ENCODE data around the gene CTH. TPM values are rescaled to one million over a fixed set of nuclear protein-coding genes. Genes with fewer than 3 reads are reported as not detected.

The CTH gene
- total and polyA plus RNA-seq, 12 donors: 0.97 to 65.0 (median 5.4) TPM

- no peak for TF ChIP-seq CTCF (IDR thresholded peaks at IDR 0.05)
- no peak for TF ChIP-seq POLR2A (IDR thresholded peaks at IDR 0.05)
- Histone ChIP-seq H3K4me3 (no peak overlapping the region), H3K27me3 (no peaks in the 10 kb centered on the region), H3K36me3 (replicated peaks in 1 of 2) (no peaks in the 10 kb centered on the region), H3K9me3 (replicated peaks in 1 of 3) (no peaks in the 10 kb centered on the region), H3K27ac (no peak overlapping the region), H3K4me1 (replicated peaks in 1 of 2) (peaks cover 0 to 3% of the 10 kb centered on the region in 2 donors)
- DNase-seq: no peak
- intact Hi-C loops (cut with DNase I): no loop called here
- 94 to 97% (median 94%) methylated on average over 2 of the region's 2 CpGs; no CpG with 5 or more reads in 1 of the 4 donors for WGBS, 4 donors
Measured at GRCh38 chr1:70487459-70487815, 76.4 kb downstream of the CTH start.

GRCh38 chr1:70487910-70488665 is 77.0 kb downstream of the CTH start:
- H3K4me3 ChIP-seq: no peak overlapping the region
- no peaks in the 10 kb centered on the region for H3K36me3 ChIP-seq (replicated peaks in 1 of 2)
- H3K27ac ChIP-seq: no peak overlapping the region
- H3K9me3 ChIP-seq (replicated peaks in 1 of 3): no peaks in the 10 kb centered on the region
- H3K27me3 ChIP-seq: no peaks in the 10 kb centered on the region
- TF ChIP-seq CTCF (IDR thresholded peaks at IDR 0.05) (peak; percentile 27 to 84 (median 62)), POLR2A (IDR thresholded peaks at IDR 0.05) (no peak)
- peaks cover 0 to 3% of the 10 kb centered on the region in 2 donors for H3K4me1 ChIP-seq (replicated peaks in 1 of 2)
- DNase-seq: peak in 5 of 7 donors; percentile 24 to 61 (median 38)
- WGBS, 4 donors: 41 to 51% (median 50%) methylated on average over 6 of the region's 6 CpGs
- intact Hi-C loops (cut with DNase I): no loop called here

Small RNA genes lying within 50 kb of the gene (small RNA-seq; reads per million reads assigned to genes)
- 0 reads per million in 2 donors for gene RF00017

Other genes starting within 250 kb of the CTH start
- gene LRRC40, start 205.7 kb upstream of the CTH start, total RNA-seq: 10 to 100 TPM in 6 of 9 donors, 1 to 10 TPM in 3; 7.2 to 18.7 (median 12.1) TPM
- gene LRRC40, start 205.7 kb upstream of the CTH start, polyA plus RNA-seq: 10 to 100 TPM in 1 of 3 donors, 1 to 10 TPM in 2; 5.8 to 14.0 (median 9.1) TPM
- gene SRSF11, start 189.9 kb upstream of the CTH start, total RNA-seq: 100 to 1,000 TPM in 7 of 9 donors, 10 to 100 TPM in 2; 43.3 to 194 (median 109) TPM
- gene SRSF11, start 189.9 kb upstream of the CTH start, polyA plus RNA-seq: 100 to 1,000 TPM; 154 to 276 (median 205) TPM
- gene ANKRD13C, start 56.5 kb upstream of the CTH start, total RNA-seq: 10 to 100 TPM in 8 of 9 donors, 1 to 10 TPM in 1; 8.0 to 30.8 (median 21.1) TPM
- 10 to 100 TPM in 2 of 3 donors, 1 to 10 TPM in 1; 8.3 to 27.2 (median 11.3) TPM for gene ANKRD13C, start 56.5 kb upstream of the CTH start, polyA plus RNA-seq

Data from adrenal gland (tissue), 12 donors.